ENCODE data around the gene PPFIBP2.
"Not testable (repeated sequence)": the region's sequence is repeated elsewhere in the genome, so short reads cannot be mapped to it uniquely, and the experiment has no call there.

The PPFIBP2 gene

DNA sequence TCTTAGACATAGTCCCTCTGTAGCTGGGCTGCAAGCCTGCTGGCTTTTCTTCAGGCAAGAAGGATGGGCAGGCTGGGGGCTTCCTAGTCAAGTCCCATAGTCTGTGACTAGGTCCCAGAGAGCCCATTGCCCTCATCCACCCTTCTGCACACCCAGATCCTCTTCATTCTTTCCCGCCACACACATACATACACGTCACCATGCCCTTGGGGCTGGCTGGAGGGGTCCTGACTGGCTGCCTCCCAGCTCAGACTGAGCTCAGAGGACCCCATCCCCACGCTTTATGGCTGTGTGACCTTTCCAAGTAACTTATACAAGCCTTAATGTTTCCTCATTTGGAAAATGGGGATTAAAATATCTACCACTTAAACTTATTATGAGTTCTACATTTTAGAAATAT lies 13.5 kb upstream of the PPFIBP2 start:
- ATAC-seq = no peak

DNA sequence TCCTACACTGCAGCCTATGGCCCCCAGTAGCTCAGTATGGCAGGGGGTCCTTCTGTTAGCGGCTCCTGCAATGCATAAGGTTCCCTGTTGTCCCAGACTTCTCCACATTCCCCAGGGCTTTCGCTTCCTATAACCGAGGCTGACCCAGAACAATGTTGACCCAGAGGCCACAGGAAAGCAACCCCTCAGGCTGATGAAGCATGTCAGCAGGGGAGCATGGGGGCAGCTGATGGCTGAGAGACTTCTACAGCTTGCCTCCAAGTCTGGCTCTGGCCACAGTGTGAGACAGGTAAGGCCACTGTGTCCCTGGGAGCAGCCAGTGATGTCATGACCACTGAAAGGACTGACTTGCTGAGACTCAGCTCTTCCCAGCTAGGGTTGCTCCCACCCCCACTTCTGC lies 12.5 kb upstream of the PPFIBP2 start:
- ATAC-seq = no peak

DNA sequence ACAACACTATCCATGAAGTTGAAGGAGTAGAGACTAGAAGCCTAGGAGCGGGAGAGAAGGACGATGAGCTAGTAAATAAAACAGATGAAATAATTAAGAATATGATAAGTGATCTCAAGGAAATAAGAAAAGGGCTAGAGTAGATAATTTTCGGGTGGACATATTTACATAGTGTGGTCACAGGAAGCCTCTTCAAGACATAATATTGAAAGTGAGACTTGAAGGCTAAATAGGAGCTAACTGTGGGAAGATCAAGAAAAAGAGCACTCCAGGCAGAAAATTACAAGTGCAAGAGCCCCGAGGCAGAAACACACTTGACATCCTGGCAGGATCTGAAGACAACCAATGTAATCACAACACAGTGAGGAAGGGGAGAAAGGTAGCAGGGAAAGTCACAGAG lies 11.9 kb upstream of the PPFIBP2 start:
- no peak for ATAC-seq

DNA sequence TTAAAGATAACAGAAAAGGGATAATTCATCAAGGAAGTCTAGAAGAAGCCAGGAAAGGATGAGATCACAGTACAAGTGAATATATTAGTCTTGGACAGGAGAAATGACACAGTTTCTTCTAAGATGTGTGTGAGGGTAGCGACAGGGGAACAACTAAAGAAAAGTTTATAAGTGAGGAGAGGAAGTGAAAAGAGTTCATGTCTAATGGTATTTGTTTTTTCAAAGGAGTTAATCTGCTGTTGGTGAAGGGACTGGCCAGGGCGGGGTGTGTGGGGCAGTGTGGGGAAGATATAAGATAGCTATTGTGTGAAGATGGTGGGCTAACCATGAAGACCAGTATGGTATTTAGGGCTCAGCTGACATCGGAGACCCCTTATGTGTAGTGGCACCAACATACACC lies 7.6 kb upstream of the PPFIBP2 start:
- ATAC-seq = no peak

DNA sequence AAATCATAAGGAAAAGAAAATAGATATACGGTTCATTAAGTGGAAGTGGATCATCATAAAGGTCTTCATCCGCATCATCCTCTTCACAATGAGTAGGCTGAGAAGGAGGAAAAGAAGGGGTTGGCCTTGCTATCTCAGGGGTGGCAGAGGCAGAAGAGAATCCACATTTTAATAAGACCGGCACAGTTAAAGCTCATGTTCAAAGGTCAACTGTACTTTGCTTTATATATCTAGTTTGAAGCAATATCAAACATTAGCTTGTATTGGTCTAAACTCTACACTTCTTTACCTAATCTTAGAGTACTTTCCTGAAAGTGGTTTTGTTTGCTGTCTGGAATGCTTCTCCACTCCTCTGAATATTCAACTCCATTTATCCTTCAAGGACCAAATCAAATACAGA lies 5.7 kb upstream of the PPFIBP2 start:
- ATAC-seq = no peak

DNA sequence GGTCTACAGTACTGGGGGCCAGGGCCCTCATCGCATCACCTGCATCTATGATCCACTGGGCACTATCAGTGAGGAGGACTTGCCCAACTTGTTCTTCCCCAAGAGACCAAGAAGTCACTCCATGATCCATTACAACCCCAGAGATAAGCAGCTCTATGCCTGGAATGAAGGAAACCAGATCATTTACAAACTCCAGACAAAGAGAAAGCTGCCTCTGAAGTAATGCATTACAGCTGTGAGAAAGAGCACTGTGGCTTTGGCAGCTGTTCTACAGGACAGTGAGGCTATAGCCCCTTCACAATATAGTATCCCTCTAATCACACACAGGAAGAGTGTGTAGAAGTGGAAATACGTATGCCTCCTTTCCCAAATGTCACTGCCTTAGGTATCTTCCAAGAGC lies 3.8 kb upstream of the PPFIBP2 start:
- no peak for ATAC-seq

DNA sequence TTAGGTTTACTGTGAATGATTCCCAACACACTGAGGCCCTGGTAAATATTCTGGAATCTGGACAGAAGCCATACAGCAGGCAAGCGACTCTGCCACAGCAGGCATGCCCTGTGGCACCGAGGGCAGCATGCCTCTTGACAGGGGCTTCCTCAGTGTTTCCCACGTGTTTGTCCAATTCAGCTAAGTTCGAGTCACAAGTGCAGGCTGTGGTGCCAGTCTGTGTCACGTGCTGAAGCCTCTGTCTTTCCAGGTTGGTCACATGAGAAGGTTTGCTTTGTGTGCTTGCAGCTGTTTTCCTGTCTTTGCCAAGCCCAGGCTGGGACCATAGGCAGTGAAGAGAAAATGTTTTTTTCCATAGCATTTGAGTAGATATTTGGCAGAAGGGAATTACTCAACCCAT lies 2.4 kb upstream of the PPFIBP2 start:
- ATAC-seq = no peak

DNA sequence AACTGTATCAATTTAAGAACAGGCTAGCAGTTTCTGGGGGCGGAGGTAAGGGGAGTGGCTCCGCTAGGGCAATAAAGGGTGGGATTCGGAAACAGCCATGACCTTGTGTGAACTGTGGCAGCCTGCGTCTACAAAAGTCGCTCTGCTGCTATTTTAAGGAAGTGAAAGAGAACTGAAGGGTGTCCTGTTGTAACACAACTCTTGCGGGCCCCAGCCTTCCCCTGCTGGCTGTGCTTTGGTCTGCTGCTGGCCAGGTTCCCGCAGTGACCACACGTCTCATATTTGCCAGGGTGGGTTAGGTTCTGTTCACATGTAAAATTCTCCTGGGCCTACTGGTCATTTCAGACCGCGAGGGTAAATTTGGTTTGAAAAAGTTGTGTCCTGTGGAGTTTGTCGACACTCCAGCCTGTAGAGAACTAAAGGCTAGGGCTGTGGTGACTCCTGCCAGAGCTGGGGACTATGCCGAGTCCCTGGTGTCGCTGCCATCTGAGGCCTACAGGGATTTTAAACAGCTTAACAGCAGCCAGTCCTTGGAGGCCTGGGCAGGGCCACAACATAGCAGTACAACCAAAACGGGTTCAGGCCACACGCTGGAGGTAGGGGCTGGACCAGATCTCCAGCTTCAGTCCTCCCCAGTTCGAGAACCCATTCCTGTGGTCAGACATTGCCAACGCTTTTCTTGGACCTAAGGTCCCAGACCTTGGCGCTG lies 1.1 kb upstream of the PPFIBP2 start:
- peak; percentile 12 to 17 for ATAC-seq

DNA sequence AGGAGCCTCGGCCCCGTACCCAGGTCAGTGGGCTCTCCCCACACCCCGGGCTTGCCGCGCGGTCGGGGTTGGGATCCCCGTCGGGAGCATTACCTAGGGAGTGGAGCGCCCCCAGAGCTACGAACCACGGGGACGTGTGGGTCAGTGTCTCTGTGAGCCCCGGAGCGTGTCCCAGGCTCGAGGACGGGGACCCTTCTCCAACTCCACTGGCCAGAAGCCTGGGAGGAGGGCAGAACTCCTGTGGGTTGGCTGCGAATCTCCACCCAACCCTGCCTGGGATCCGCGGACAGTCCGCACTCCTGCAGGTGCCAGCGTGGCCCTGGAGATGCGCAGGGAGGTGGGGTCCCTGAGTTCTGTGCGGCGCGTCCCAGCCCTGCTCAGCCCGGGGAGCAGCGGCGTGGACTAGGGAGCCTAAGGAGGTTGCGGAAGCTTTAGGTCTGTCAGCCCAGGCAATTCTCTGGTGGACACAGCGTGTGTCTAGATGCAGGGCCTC lies 346 bp downstream of the PPFIBP2 start:
- peak; percentile 10 to 19 for ATAC-seq

DNA sequence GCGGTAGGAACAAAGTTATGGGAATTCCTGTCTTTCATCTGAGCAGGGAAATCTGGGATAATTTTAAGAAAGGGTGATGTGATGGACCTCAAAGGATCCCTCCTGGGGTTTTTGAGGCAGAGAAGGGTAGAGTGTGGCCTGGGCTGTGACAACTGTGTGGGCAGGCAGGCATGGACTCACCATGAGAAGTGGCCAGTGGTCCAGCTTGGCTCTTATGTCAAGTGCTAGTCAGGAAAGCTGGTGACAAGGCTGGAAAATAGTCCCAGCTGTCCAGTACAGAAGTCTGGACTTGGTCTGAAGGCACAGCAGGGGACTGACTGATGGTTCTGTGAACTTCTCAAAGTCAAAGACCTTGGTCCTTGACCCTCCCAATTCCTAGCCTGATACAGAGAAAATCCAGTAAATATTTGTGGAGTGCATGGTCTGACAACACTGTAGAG lies 1.7 kb downstream of the PPFIBP2 start:
- no peak for ATAC-seq

DNA sequence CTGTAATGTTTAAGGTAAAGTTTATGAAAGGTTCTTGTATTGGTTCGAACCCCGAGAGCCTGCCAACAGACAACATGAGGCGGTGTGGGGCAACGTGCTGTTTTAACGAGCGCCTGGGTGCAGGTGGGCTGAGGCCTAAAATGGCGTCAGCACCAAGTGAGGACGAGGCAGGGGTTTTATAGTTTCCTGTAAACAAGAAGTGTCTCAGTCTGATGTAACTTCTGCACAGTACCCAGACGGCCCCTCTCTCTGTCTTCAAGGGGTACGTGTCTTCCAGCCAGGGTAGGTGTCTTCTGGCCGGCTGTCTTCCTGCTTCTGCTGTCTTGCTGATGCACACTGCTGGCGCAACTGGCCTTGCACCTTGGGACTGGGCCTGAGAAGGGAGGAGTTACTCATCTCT lies 2.7 kb downstream of the PPFIBP2 start:
- ATAC-seq = no peak

DNA sequence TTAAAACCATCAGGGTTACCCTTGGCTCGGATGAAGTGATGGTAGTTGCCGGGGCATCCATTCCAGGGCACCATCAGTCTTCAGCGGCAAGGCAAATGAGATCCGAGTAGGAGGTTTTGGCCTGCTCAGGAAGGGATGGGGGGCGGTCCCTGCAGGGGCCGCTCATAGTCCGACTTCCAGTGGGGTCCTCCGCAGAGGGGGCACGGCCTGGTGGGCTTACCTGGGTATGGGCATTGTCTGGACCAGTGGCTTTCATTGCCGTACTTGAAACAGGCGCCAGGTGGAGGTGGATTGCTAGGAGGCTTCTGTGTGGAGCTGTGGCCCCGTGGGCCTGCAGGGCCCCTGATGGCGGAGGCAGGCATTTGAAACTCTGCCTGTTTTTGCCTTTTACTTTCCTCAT lies 3.9 kb downstream of the PPFIBP2 start:
- ATAC-seq = not testable (repeated sequence)

DNA sequence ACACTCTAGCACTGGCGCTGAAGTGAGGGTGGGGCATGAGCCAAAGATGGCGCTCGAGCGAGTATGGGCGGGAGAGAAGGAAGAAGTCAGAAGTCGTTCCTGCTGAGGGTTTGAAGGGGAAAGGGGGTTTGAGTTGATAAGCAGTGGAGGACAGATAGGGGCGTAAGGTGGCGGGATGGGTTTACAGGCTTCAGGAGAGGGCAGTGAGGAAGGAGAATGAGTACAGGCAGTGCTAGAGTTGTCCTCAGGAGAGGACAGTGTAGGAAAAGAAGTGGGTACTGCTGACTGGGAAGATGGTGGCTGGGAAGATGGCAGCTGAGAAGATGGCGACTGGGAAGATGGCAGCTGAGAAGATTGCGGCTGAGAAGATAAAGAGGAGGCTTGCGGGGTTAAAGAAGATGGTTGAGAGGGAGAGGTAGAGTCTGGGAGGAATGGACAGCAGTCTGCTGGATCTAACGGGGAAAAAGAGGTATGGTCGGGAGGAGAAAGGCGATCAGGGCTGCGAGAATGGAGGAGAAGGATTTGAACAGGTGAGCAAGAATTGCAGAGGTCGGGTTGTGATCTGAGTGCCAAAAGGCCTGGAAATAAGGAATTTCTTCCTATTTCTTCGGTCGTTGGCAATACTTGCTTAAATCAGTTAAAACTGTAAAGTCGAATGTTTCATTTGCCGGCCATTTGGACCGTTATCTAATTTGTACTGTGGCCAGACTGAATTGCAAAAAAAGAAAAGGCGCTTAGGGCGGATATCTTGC lies 5.2 kb downstream of the PPFIBP2 start:
- ATAC-seq = no peak

DNA sequence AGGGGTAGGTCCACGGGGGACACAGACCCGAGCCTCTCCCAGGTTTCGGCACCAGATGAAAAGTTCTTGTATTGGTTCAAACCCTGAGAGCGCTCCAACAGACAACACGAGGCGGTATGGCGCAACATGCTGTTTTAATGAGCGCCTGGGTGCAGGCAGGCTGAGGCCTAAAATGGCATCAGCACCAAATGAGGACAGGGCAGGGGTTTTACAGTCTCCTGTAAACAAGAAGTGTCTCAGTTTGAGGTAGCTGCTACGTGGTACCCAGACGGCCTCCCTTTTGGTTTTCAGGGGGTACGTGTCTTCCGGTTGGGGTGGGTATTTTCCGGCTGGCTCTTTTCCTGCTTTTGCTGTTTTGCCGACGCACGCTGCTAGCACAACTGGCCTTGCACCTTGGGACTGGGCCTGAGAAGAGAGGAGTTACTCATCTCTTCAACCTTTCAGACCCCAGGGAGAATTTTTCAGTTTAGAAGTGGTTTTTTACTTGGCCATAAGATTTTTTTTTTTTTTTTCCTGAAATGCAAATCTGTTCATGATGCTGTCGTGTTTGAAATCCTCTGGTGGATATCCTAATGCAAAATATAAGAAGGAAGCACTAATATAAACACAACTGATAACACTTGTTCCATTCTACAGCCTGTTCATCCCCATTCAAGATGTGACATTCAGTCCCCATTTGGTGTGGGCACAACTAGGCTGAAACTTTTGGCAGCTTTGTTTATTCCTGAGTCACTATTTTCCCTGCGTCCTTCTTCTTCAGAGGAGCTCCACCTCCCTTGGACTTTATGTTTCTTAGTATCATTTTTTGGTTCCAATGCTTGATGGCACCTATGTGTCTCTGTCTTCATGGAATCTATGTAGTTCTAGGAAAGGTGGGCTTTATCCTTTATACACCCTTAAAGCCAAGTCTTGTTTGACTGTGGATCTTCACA lies 6.5 kb downstream of the PPFIBP2 start:
- no peak for ATAC-seq

DNA sequence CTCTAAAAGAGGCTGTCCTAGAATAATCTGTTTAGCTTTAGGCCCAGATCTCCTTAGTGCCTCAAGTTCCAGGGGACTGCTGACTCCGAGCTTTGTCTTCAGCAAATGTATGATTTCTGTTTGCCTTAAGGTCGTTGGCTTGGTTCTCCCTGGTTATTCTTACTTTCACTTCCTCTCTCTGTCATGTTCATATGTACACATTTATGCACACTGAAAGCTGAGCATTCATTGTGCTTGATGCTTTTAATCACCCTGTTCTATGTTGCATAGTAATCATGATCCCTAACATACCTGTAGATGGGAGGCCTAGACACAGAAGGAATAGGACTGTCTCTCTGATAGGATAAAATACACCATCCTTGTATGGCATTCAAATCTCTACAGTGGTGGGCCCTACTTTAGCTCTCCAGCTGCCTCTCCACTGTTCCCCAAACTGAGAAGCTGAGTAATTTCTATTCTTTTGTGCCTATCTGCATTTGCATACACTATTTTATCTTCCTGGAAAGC lies 7.2 kb downstream of the PPFIBP2 start:
- ATAC-seq = peak; percentile 50 to 53

DNA sequence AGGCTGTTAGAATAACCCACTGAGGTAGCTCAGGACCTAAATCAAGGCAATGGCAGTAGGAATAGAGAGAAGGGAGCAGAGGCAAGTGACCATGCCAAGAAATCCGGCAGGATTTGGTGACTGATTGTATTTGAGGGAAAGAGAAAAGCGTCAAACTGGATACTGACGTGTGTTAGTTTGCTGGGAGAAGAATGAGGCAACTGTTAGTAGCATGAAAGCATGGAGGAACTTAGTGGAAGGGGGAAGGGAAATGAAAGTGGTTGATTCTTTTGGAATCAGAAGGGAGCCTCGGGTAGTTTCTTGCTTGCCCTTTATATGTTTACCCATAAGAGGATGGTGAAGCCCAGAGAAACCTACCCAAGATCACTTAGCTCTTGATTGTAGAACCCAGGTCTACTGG lies 8.3 kb downstream of the PPFIBP2 start:
- no peak for ATAC-seq

DNA sequence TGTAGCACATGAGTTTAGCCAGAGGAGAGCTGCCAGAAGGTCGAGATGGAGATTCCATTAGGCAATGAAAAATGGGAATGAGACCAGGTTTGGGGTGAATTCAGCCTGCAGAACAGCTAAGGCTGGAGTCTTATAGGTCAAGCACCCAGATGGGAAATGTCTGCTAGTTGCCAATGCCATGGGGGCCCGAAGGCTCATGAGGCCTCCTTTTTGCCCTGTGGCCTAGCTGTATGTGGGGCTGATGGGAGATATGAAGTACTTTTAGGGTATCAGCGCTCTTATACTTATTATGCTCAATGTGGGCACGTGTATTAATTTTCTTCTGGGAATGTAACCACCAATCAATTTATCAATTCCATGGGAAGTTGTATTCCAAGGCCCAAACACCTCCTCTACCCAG lies 8.7 kb downstream of the PPFIBP2 start:
- no peak for ATAC-seq

DNA sequence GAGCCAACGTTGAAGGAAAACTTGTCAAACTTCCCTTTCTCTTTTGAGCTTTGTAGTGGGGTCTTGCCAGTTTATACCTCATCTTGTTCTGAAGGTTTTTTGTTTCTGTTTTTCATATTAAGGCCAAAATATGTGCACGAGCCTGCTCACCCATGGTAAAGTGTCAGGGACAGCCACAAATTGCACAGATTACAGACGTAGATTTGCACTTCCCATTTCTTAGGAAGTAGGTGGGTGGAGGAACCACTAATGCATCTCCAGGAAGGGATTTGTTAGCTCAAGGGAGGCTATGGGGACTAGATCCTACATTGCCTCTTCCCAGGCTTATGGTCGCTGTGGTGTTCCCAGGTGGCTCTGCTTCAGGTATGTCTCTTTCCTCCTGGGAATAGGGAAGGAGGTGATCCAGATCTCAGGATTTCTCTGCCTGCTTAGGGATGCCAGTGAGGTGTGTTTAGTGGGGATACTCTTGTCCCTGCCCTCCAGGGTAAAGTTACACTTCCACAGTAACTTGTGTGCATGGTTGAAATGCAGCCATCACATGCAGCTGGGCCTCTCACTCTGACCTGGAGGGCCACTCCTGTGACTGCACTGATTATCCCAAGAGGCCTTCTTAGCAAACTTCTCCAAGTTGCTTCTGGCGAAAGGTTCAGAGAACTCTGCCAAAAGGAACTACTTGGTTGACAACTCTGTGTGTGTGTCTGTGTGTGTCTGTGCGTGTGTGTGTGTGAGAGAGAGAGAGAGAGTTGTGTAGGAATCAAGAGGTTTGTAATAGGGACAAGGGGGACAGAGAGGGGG lies 9.8 kb downstream of the PPFIBP2 start:
- ATAC-seq = no peak

DNA sequence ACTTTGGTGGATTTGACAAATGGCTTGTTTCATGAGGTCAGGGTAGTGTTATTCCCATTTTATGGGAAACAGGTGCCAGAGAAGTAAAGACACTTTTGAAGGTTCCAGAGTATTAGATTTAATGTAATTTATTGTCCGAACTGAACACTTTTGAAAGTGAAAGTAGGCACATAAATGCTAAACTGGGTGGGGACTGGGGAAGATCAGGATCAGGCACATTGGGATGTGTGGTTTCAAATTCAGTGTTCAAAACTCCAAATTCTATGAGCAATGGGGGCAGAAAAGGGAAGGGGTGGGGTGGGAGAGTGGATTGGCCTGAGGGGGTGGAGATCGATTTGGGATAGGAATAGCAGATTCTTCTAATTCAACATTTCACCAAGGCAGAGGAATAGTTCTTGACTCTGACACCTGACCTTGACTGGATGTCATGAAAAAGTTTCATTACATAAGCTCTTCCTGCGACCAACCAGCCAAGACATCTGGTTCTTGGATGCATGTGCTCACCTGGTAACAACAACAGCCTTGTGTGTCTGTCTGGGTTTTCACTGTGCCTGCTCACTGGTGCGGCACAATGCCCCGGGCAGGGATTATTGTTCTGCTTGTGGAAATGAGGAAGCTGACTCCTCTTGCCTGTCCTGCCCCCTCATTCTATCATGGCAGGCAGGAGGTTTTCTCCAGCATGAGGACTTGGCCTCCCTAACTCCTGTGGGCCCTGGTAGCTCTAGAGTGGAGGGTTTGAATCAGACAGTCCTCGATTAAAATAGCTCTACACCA lies 10.8 kb downstream of the PPFIBP2 start:
- no peak for ATAC-seq

DNA sequence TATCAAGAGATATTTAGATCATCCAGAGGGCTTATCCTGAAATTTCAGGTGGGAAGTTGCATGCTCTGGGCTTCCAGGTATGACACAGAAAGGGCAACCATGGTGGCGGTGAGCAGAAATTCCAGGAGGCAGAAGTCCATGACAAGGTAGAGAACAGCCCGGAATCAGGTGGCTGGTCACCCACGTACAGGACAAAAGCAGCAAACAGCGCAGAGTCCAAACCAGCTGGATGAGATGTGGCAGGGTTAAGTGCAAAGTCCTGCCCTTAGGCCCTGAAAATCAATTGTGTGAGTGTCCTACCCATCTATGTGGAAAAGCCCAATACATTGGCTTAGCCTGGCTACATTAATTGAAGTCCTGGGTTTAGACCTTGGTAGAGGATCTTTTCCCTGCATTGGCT lies 11.6 kb downstream of the PPFIBP2 start:
- no peak for ATAC-seq

DNA sequence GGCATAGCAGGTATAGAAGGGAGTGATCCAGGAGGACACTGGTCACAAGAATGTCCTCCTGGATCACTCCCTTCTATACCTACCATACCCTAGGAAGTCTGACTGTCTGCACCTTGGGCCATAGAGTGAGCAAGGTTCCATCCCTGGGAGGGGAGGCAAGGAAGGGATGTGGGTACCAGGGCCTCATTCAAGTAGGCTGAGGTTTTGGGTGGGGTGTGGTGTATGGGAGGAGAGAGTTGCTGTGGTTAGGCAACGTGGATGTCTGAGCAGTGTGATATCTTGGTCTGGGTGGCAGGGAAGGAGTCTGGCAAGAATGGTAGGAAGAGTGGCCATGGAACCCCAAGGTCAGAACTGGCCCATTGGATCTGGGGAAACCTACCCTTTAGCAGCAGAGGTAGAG lies 13.2 kb downstream of the PPFIBP2 start:
- peak; percentile 28 to 36 for ATAC-seq
